HEK293 (cell line): Measurements from ENCODE around the gene TMEM88.

Source experiments
- CTCF ChIP-seq: fragments of 450-650 bp; formaldehyde crosslinking; IDR thresholded peaks from 2 replicates; pipeline ENCODE4 v1.5.1; 2016; ENCODE audit warnings: missing biosample characterization, missing genetic modification characterization
- MEIS1 ChIP-seq: sonication (generic); formaldehyde crosslinking; IDR thresholded peaks from 2 replicates; pipeline ENCODE4 v1.8.1; 2022; ENCODE audit warnings: missing genetic modification reagents, mild to moderate bottlenecking, borderline replicate concordance
- TCF7L2 ChIP-seq: IDR thresholded peaks from 2 replicates; pipeline ENCODE4 v1.6.1; 2011; ENCODE audit warnings: low read depth, mild to moderate bottlenecking, inconsistent platforms, low read length, moderate library complexity, borderline replicate concordance
- YY2 ChIP-seq: fragments of 450-650 bp; formaldehyde crosslinking; IDR thresholded peaks from 2 replicates; pipeline ENCODE4 v1.5.1; 2016; ENCODE audit warnings: missing biosample characterization, missing genetic modification characterization
- ZNF449 ChIP-seq: fragments of 450-650 bp; formaldehyde crosslinking; IDR thresholded peaks from 2 replicates; pipeline ENCODE4 v1.5.1; 2017; ENCODE audit warnings: missing biosample characterization, mild to moderate bottlenecking, missing genetic modification characterization, moderate library complexity
- ZNF521 ChIP-seq: fragments of 450-650 bp; formaldehyde crosslinking; IDR thresholded peaks from 2 replicates; pipeline ENCODE4 v1.5.1; 2017; ENCODE audit warnings: missing biosample characterization, mild to moderate bottlenecking, missing genetic modification characterization
- ZNF76 ChIP-seq: fragments of 450-650 bp; formaldehyde crosslinking; IDR thresholded peaks from 2 replicates; pipeline ENCODE4; 2016; ENCODE audit warnings: low read depth, missing biosample characterization, missing genetic modification characterization, borderline replicate concordance
- ZNF837 ChIP-seq: fragments of 450-650 bp; formaldehyde crosslinking; IDR thresholded peaks from 2 replicates; pipeline ENCODE4 v1.5.1; 2016; ENCODE audit warnings: missing biosample characterization, missing genetic modification characterization
- ZSCAN16 ChIP-seq: fragments of 450-650 bp; formaldehyde crosslinking; IDR thresholded peaks from 2 replicates; pipeline ENCODE4 v1.5.1; 2016; ENCODE audit warnings: missing biosample characterization, missing genetic modification characterization
- TF ChIP-seq, protein P1 (sequence below): fragments of 450-650 bp; formaldehyde crosslinking; IDR thresholded peaks from 2 replicates; pipeline ENCODE4 v1.5.1; 2016; ENCODE audit warnings: missing biosample characterization, missing genetic modification characterization

- TF ChIP-seq ZNF837 (tag by site-specific recombination) (no peak), MEIS1 (no peak), ZNF449 (tag by site-specific recombination) (no peak), ZSCAN16 (tag by site-specific recombination) (no peak), YY2 (tag by site-specific recombination) (no peak), ZNF76 (tag by site-specific recombination) (no peak), TCF7L2 (no peak), ZNF521 (tag by site-specific recombination) (no peak), CTCF (no peak)
- TF ChIP-seq, protein P1, sequence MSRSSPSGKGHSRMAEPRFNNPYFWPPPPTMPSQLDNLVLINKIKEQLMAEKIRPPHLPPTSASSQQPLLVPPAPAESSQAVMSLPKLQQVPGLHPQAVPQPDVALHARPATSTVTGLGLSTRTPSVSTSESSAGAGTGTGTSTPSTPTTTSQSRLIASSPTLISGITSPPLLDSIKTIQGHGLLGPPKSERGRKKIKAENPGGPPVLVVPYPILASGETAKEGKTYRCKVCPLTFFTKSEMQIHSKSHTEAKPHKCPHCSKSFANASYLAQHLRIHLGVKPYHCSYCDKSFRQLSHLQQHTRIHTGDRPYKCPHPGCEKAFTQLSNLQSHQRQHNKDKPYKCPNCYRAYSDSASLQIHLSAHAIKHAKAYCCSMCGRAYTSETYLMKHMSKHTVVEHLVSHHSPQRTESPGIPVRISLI (tag by site-specific recombination), result no peak
These were observed 18.2 kb downstream of the TMEM88 start for GRCh38 chr17:7873051-7873450.
